ENCODE measurements around the gene TMEM170A.
"Not testable (repeated sequence)": the region's sequence is repeated elsewhere in the genome, so short reads cannot be mapped to it uniquely, and the experiment has no call there.

The TMEM170A gene, protein sequence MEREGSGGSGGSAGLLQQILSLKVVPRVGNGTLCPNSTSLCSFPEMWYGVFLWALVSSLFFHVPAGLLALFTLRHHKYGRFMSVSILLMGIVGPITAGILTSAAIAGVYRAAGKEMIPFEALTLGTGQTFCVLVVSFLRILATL

DNA sequence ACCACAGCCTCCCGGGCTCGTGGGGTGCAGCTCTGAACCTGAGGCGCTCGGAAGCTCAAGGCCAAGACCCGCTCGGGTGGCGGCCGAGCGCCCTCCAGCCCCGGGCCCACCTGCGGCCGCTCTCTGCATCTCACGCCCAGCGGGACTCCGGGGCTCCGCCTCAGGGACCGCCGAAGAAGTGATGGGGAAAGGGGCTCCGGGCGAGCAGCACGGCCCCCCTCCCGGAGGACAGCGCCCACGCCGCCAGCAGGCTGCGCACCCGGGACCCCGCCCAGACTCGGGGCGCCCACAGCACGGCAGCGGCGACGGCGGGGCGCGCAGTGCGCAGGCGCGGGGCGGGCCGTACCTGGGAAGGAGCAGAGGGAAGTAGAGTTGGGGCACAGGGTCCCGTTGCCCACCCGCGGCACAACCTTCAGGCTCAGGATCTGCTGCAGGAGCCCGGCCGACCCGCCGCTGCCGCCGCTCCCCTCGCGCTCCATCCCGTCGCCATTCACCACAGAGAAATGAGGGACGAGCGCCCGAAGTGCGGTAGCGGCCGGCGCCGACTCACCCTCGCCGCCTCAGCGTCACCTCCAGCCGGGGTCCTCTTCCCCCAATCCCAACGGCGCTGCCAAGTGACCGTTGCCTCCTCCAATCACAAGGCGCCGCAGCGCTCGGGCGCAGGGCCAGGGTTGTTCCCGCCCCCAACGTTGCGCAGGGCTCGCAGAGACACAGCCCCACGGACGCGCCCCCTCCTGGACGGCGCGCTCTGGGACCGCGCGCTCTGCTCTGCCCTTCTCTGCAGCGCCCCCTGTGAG, at the start of gene TMEM170A:
TMEM170A (minus strand) TSS at position 568 of the 797 bp plus-strand sequence; CDS start at position 479, 89 bp downstream.
- peak; percentile 97 to 98 for DNase-seq

DNA sequence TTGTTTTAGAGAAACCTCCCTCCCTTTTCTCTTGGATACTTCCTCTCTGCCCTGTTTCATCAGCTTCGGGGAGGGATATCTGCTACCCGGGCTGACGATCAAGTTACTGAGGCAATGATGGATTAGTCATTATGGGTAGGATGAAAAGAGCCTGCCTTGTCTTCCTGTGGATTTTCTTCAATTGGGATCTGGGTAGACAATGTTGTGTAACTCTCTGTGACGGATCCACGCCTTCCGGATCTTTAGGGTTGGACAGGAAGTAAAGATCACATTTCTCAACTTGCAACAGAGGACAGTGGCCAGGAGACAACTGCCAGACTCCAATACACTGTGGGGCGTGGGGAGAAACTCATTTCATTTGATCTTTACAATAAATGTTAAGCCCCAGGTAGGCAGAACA, 42.1 kb upstream of the TMEM170A start:
- peak in 1 of 2 donors; percentile 5 for DNase-seq

DNA sequence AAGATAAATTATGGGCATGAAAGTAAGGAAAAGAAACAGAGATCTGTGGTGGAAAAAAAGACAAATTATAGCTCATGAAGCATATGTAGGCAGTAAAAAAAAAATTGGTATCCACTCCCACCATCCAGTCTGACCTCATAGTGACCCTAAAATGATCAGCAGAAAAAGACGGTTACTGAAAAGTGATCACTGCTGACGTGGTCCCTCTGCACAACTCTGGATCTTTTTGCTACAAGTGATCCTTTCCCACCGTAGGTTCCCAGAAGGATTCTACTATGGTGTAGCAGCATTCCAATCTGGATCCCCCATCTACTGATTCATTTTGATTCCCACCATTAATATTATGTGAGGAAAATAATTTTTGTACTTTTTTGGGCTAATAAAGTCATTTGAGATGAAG, 41.6 kb upstream of the TMEM170A start:
- DNase-seq: no peak

DNA sequence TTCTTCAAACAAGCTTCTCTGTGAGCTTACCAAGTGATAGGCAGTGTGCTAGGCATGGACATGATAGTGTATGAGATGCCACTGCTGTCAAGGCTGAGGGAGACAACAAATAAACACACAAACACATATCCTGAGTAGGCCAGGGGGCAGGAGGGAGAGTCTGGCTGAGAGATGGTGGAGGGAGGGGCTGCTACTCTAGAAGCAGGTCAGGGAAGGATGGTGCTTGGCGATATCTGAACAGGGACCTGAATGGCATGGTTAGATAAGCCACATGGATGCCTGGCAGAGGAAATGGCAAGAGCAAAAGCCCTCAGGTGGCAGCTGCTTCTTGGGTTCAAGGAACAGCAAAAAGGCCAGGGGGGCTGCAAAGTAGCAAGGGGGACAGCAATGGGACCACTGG, 39.3 kb upstream of the TMEM170A start:
- DNase-seq: no peak

DNA sequence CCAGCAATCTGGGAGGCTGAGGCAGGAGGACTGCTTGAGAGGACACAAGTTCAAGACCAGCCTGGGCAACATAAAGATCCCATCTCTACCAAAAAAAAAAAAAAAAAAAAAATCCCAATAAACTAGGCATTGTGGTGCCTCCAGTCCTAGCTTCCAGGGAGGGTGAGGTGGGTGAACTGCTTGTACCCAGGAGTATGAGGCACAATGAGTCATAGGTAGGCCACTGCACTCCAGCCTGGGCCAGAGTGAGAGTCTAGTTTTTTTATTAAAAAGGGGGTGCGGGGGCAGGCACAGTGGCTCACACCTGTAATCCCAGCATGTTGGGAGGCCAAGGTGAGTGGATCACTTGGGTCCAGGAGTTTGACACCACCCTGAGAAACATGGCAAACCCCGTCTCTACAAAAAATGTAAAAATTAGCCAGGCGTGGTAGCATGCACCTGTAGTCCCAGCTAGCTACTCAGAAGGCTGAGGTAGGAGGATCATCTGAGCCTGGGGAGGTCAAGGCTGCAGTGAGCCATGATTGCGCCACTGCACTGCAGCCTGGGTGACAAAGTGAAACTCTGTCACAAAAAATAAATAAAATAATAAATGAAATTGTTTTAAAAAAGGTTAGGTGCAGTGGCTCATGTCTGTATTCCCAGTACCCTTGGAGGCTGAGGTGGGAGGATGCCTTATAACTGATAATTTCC, 38.6 kb upstream of the TMEM170A start:
- DNase-seq: no peak

DNA sequence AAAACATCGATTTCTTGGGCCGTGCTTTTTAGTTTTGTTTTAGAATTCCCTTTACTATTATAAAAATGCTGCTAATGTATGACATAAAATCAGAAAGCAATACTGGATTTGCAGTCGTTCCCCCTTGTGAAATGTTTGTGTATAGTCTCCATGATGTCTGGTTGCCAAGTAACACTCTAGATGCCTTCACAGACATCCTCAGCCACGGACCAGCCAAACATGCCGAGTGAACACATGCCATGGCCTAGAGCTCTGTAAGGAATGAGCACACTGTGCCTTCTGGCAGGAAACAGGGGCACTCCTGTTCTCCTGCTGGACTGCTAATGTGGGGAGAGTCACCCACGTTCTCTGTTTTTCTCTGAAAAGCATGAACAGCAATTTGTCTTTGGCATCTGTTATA, 37.3 kb upstream of the TMEM170A start:
- not testable (repeated sequence) for DNase-seq

DNA sequence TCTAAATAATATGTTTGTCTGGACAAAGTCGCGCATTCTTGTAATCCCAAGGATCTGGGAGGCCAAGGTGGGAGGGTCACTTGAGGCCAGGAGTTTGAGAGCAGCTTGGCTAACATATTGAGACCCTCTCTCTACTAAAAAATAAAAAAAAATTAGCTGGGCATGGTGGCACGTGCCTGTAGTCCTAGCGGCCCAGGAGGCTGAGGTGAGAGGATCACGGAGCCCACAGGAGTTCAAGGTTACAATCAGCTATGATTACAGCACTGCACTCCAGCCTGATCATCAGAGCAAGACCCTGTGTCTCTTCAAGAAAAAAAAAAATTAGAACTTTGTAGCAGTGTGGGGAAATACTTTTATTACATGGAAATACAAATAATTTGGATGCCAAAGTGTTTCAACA, 36.9 kb upstream of the TMEM170A start:
- no peak for DNase-seq

DNA sequence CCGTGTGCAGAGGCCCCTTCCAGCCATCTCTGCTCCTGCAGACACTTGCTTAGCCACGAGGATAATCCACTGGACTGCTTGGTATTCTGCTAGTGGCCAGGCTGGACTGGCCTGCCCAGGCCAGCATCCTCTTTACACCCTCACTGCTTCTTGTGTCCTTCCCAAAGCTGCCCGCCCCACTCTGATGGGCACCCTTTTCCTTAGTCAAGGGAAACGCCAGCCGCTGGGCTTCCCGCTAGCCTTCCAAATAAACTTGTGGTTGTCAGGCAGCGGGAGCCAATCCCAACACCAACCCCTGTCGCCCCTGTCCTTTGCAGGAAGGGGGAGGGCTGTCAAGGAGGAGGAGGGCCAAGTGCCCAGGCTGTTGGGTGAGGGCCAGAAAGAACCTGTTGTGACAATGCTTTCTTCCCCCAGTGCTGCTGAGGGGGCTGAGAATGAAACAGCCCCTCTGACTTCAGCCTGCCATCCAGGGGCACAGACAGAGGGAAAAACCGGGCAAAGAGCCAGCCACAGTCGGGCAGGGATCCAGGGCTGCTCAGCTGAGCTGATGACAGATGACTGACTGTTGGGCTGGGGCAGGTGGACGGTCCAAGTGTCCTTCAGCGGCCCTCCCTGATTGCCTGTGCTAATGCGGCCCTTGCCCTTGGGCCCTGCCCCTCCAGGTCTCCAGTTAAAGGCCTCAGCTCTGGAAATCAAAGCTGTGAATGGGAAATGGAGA, 34.3 kb upstream of the TMEM170A start:
- not testable (repeated sequence) for DNase-seq

DNA sequence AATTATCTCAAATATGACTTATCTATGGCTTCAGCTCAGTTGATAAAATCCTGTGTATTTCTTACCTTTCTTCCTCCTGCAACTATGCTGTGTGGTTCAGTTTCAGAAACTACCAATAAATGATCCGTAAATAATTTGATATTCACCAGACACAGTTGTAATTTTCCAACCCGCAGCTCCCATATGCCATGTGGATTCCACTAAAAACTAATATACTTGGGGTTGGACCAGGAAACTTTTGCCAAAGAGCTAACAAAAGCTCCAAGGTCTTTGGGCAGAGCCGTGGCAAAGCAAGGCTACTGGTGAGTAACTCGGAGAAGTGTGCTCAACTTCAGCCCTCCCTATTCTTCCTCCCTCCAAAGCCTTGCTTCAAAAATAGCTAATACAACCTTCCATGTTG, 33.1 kb upstream of the TMEM170A start:
- DNase-seq: no peak

DNA sequence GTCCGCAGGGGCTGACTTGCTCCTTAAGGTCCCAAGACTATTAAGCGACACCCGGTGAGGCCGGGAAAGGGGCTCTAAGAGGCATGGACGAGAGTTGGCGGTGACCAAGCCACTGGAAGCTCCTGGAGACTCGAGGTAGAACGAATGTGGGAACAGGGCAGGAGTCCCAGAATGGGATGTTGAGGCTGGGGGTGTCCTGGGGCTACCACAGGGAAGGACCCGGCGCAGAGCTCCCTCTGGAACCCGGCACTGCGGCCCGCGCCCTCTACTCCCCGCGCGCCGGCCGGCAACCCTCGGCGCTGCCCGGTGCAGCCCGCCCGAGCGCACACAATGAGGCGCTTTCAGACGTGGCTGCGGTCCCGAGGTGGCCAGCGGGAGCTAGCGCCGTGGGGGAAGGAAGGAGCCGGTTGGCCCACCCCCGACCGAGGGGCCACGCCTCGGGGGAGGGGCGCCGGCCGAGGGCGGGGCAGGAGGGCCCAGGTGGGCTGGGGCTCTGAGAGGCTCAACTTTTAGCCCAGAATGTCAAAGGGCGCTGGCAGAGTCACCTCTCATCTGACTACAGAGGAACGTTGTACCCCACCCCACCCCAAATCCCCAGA, 30.7 kb upstream of the TMEM170A start, which contains the start of gene CHST6:
CHST6 (minus strand) TSS at position 366 of the 599 bp plus-strand sequence. CDS start 15,613 bp downstream, outside the sequence.
- DNase-seq: no peak

DNA sequence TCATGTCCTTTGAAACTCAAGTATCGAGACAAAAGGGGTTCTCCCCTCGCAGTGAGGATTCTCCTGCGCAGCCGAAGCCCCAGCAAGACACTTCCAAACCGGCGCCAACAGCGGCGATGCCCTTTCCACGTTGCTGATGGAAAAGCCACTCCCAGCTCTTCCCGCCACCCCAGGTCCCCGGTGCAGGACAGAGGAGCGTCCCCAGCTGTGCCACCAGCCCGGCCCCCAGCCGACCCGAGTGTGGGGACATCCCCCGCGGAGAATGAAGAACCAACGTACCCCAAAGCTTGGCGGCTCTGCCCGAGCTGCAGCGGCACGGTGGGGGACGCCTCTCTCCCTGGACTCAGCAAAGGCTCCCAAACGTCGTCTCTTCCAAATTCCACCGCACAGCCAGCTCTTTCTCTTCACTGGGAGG, 30.2 kb upstream of the TMEM170A start:
- no peak for DNase-seq

DNA sequence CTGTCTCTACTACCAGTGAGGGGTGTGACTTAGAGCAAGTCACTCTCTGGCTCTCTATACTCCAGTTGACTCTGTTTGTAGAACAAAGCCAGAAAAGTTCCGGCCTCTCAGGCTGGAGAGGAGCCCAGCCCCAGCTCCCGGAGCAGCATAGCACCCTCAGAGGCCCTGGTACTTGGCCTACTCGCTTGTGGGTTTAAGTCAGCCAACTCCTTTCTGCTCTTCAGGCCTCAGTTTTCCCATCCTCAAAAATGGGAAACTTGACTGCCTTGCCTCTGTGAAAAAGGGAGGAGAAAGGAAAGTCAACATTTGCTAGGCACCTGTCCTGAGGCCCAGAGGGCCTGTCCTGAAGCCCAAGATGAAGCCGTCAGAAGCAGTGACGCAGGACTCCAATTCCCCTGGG, 29.7 kb upstream of the TMEM170A start:
- DNase-seq: no peak

DNA sequence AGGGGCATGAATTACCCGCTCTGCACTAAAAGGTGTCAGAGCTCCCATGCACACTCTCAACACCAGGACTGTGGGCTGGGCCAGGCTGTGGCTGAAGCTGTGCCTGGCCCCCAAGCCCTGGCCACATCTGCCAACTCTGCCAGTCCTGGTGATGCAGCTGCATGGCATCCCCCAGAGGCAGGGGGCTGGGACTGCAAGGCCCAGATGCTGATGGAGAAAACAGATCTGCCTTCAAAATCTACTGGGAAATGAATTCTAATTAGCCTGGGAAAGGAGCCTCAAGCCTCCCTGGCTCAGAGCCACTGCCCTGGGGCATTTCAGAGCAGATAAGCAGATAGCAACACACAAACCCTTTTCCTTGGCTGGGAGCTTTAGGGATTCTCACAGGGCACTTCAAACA, 27.4 kb upstream of the TMEM170A start:
- DNase-seq: no peak

DNA sequence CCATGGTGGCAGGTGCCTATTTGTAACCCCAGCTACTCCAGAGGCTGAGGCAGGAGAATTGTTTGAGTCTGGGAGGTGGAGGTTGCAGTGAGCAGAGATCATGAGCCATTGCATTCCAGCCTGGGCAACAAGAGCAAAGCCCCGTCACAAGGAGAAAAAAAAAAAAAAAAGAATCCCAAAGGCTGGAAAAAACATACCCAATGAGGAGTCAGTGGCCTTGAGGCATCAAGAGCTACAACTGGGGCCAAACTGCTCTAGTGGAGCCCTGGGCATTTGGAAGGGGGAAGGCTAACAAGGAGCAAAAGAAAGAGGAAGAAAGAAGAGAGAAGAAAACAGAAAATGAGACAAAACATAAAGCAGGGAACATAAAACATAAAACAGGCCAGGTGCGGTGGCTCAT, 23.8 kb upstream of the TMEM170A start:
- no peak for DNase-seq

DNA sequence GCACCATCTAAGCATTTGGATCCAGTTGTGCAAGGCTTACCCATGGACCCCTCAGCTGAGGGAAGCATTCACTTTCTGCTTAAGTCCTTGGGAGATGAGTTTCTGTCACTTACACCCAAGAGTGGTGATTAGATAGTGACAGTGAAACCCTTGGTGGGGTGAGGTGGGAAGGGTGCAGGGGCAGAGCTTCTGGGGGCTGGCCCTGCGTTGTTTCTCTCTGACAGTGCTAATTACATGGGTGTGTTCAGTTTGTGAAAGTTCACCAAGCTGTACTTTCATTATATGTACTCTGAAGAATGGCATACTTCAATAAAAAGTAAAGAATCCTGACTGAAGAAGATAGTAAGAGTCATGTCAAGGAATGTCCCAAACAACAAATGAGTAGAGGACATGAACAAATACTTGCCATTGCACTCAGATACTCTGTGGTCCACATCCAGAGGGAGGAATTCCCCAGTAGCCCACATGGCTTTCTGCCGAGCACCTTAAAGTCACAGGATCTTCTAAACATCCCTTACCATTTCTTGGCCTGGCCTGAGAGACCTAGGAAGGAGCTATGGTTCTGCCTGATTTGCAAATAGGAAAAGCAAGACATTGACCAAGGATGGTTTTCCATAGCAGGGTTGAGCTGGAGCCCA, 22.3 kb upstream of the TMEM170A start:
- DNase-seq: no peak

DNA sequence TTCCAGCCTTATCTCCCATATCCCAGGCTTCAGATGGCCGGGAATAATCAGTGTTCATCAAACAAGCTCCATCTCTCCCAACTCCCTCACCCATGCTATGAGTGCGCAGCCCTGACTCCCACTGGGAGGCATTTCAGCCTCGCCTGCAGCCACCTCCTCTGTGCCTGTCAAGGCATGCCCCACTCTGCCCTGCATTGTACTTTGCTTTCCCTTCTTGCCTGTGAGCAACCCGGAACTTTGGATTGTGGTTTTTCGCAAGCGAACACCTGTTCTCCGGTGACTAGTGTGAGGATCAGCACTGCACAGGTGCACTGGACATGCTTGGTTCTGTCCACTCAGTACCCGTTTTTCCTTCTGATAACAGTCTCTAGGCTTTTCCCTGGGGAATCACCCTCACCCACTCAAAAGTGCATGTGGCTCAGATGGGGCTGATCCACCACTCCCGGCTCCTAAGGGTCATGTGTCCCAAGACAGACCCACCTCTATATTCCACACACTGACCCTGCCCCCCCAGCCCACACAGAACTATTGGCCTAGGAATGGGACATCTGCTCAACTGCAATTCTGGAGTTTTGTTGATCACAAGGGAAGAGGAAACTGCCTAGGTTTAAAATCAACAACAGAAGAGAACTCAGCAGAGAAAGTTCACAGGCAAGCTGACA, 21.7 kb upstream of the TMEM170A start:
- no peak for DNase-seq

DNA sequence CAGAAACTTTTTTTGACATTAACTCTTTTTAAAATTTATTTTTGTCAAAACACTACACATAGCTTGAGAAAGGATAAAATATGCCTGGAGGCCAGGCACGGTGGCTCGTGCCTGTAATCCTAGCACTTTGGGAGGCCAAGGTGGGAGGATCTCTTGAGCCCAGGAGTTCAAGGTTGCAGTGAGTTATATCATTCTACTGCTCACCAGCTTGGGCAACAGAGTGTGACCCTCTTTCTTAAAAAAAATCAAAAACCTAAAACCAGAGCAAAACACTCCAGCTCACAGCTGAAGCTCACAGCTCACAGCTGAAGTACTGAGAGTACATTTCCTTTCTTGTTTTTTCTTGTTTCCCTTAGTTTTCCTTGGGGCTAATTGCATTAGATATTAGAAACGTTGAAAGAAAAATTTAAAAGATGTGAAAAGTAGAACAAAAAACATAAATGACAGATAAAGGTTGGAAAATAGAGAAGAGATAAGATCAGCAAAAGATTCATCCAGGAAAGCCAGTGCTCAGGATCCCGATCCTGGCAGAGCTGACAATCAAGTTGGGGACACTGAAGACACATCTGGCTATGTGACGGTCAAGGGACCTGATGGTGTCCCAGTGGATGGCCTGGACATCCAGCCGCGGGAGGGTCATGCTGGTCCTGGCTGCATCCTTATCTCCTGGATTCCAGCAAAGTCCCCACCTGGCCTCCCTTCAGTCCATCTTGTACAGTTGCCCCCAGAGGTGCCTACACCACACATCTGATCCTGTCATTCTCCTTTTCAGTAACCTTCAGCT, 20.9 kb upstream of the TMEM170A start:
- no peak for DNase-seq

DNA sequence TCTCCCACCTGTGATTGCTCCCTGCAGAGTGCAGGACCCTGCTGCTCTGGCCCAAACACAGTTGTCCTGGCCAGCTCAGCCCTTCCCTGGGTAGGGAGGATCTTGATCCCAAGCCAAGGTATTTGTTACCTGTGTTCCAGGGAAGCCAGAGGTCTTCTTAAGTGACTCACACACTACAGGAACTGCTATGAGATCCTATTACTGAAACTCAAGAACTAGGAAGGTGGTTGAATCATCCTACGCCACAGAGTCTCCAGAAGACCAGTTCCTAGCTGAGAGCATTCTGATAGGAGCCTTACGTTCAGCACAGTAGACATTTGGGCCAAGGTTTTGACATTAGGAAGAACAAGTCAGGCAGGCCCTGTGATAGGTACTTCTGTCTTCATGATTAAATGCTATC, 18.7 kb upstream of the TMEM170A start:
- no peak for DNase-seq

DNA sequence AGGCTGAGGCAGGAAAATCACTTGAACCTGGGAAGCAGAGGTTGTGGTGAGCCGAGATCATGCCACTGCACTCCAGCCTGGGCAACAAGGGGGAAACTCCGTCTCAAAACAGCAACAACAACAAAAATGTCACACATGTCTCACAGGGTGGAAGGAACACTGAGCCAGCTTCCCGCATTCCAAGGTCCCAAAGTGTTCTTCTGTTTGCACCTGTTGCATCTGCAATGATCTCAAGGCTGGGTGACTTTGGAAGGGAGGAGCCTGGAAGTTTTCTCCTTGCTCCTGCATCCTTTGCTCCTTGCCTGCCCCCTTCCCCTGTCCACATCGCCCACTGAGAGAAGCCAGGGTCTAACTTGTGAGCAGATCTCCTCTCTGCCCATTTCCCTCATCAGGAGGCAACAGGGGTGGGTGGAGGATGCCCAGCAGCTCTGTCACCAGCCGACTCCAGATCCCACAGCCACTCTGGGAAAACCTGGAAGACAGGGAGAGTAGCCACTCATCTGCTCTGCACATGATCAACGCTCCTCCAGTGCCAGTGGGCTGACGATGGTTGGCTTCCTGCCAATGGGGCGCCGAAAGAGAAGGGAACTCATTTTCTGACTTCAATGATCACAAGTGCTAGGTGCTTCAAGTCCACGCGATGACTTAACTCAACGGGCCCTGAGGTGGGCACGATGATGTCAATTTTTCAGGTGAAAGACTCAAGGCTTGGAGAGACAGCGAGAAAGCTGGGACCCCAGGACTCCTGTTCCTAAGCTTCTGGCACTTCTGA, 18.1 kb upstream of the TMEM170A start:
- no peak for DNase-seq

DNA sequence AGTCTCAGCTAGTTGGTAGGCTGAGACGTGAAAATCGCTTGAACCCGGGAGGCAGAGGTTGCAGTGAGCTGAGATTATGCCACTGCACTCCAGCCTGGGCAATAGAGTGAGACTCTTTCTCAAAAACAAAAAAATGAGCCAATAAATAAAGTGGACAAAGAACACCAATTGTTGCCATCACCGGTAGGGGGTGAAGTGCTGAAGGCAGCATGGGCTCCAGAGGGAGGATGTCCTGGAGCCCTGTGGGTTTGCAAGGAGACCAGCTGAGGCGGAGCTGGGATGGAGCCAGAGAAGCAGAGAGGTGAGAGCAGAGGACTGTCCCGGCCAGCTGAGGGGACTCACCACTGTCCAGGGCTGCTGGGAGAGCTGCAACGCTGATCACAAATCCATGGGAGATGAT, 17.0 kb upstream of the TMEM170A start:
- DNase-seq: no peak

All from bone marrow (tissue), 2 donors.